GM13976 (cell line): ENCODE results near the gene PVALB.

Experiments
- DNase-seq: peaks from one replicate; pipeline ENCODE4 v3.0.0; 2012; ENCODE audit warnings: low spot score
- in situ Hi-C: fragments of 300-500 bp; cut with MboI; formaldehyde crosslinking; loops from one replicate; pipeline ENCODE4 v1.12.0; 2022; ENCODE audit warnings: low sequenced_read_pairs, mixed read lengths, inconsistent platforms; ENCODE audit not compliant: unreplicated experiment
- TF ChIP-seq, protein P1 (sequence below): IDR thresholded peaks from 2 replicates; pipeline ENCODE4 v1.5.1; 2012; ENCODE audit warnings: borderline replicate concordance, mild to moderate bottlenecking; ENCODE audit not compliant: insufficient read depth; ENCODE audit errors: extremely low read depth, missing control alignments, control extremely low read depth

Gene PVALB

DNA sequence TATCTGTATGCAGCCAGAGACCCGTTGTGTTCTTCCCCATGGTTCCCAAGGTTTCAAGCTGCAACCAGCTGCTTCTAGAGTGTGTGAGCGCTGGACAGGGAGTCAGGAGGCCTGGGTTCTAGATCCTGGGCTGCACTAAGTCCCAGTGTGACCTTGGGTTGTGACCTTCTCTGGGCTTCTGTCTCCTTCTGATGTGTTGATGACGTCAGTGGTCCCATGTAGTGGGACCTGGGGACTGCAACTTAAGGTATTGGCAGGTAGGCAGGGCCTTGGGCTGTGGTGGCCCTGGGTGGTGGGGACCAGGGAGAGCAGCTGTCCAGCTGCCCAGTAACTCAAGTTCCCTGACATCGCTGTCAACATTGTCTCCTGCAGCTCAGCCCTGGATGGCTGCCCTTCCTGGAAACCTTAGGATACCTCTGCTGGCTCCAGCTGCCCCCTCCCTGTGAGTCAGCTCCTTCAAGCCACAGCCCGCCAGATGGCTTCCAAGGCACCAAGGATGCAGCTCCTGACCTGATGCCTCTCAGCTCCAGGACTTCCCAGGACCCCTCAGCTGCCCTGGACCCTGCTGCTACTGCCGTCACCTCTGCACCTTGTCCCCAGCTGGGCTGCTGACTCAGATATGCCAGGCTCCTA is 1.3 kb upstream of the PVALB start:
- TF ChIP-seq, protein P1, sequence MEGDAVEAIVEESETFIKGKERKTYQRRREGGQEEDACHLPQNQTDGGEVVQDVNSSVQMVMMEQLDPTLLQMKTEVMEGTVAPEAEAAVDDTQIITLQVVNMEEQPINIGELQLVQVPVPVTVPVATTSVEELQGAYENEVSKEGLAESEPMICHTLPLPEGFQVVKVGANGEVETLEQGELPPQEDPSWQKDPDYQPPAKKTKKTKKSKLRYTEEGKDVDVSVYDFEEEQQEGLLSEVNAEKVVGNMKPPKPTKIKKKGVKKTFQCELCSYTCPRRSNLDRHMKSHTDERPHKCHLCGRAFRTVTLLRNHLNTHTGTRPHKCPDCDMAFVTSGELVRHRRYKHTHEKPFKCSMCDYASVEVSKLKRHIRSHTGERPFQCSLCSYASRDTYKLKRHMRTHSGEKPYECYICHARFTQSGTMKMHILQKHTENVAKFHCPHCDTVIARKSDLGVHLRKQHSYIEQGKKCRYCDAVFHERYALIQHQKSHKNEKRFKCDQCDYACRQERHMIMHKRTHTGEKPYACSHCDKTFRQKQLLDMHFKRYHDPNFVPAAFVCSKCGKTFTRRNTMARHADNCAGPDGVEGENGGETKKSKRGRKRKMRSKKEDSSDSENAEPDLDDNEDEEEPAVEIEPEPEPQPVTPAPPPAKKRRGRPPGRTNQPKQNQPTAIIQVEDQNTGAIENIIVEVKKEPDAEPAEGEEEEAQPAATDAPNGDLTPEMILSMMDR, result no peak
- in situ Hi-C loops, result no loop called here
- no peak for DNase-seq

DNA sequence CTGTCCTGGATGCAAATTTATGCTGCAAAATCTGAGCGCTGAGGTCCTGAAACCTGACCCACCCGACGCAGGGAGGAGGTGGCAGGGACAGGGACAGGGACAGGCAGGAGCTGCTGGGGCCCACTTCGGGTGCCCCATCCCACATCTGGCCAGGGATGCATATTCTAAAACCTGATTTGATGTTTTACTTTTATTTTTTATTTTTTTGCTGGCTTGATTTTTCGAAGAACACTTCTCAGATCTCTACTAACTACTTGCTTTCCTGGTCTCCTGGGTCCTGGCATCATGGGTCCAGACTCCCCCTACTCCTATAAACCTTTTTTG is 652 bp upstream of the PVALB start:
- TF ChIP-seq, protein P1, result no peak
- no peak for DNase-seq
- in situ Hi-C loops, result no loop called here

DNA sequence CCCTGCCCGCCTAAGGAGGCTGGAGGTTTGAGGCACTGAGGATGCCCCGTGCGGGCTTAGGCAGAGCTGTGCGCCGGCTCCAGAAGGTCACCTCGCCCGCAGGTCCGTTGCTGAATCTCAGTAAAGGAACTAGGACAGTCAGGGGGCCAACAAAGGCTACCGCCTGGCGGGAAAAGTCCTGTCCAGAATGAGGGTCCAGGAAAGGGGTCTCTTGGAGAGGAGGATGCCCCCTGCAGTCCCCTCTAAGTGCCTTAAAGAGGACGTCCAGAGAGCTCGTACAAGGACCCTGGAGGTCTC is 548 bp downstream of the PVALB start:
- TF ChIP-seq, protein P1, result no peak
- no peak for DNase-seq
- in situ Hi-C loops, result no loop called here

DNA sequence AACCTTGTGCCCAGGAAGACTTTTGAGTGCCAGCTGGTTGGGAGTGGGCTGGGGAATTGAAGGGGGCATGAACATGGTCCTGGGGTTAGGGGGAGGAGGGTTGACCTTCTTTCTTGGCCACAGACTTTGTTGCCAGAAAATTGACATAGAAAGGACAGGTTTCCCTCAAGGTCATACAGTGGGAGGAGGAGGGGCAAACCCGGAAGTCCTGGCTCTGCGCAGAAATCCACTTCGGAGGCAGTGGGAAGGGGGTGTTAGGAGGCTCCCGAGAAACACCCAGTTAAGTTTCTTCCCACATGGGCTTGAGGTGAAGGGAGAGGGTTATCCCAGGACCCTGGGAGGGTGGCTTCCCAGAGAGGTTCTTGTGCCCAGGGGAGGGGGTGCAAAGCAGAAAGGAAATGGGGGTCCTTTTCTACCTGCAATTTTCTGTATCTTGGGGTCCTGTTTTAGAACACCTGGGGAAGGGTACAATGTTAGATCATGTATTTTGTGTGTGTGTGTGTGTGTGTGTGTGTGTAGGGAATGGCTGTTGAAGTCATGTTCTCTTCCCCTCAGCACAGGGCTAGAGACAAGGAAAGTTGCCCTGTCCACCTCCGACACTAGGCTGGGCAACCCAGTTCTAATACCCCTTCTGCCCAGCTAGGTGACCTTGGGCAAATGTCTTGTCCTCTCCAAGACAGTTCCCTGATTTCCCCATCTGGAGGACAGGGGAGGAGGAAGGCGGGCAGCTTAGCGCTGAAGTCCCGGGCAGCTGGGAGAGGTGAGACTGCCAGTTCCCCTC is 1.1 kb downstream of the PVALB start:
- TF ChIP-seq, protein P1, result no peak
- in situ Hi-C loops, result no loop called here
- no peak for DNase-seq

DNA sequence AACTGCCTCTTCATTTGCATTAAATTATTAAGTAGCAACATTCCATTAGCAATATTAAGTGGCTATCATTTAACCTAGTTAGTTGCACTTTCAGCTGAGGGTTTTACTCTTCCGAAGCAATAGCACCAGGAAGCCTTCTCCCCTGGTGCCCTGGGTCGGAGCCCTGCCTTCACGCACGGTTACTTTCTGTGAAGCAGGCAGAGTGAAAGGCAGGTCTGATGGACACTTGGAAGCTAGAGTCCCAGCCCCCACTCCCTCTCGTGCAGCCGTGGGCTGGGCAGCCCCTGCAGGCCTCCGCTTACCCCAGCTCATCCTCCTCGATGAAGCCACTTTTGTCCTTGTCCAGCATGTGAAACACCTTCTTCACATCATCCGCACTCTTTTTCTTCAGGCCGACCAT is 2.0 kb downstream of the PVALB start:
- no peak for DNase-seq
- TF ChIP-seq, protein P1, result no peak
- in situ Hi-C loops, result no loop called here

DNA sequence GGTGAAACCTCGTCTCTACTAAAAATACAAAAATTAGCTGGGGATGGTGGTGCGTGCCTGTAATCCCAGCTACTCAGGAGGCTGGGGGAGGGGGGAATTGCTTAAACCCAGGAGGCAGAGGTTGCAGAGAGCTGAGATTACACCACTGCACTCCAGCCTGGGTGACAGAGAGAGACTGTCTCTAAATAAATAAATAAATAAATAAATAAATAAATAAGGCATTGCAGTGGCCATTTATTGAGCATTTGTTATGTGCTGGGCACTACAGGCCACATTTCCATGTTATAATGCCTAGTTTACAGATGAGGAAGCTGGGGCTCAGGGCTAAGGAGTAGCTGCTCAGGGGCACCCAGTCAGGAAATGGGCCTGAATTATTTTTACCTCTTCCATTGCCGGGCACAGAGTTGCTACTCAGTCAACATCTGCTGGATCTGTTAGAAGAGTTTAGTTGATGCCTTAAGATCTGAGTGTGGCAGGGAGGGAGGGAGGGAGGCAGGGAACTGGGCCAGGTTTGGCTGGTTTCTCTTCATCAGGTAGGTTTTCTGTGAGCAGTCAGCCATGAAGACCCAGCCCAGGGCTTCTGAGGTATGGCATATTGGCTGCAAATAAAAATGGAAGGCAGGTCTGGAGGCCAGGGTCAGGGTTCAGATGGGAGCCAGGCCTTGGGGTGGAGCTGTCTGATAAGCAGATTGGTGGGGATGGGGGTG is 5.6 kb downstream of the PVALB start:
- TF ChIP-seq, protein P1, result no peak
- in situ Hi-C loops, result no loop called here
- DNase-seq, result no peak
